Renal pelvis (tissue), 12 donors: ENCODE results near the gene GPX2. TPM values are rescaled to one million over a fixed set of nuclear protein-coding genes. Genes with fewer than 3 reads are reported as not detected.

Source experiments
- DNase-seq: peaks from one replicate; pipeline ENCODE4 v3.0.0-alpha.2; 2013
- long read RNA-seq, 16 experiments: transcript quantifications; one replicate each; lab custom pipeline, GENCODE V29; 2026
- polyA plus RNA-seq, 3 donors: library from polyadenylated mRNA; unstranded; fragments of 120-200 nt; gene quantifications; one replicate each; pipeline ENCODE4 v1.2.1, GENCODE V29; 2013; ENCODE audit not compliant: insufficient read length in 3 of 3

GPX2 gene
- 1 to 10 TPM; 1.1 to 2.2 (median 1.1) TPM for polyA plus RNA-seq
- long read RNA-seq, donor 1: 0 reads
- long read RNA-seq, donor 2: 0 reads
- long read RNA-seq, donor 3, partial matches to known transcripts: 0 of 1 reads
- long read RNA-seq, donor 3, other reads (novel, unspliced or antisense): 0 of 1 reads
- long read RNA-seq, donor 4, transcript GPX2-201 (2 exons, 990 nt): major isoform, 6 of 6 reads
- long read RNA-seq, donor 4, partial matches to known transcripts: 0 of 6 reads
- long read RNA-seq, donor 4, other reads (novel, unspliced or antisense): 0 of 6 reads
- long read RNA-seq, donor 5, partial matches to known transcripts: 0 of 1 reads
- long read RNA-seq, donor 5, other reads (novel, unspliced or antisense): 0 of 1 reads
- long read RNA-seq, donor 6, partial matches to known transcripts: 0 of 1 reads
- long read RNA-seq, donor 6, other reads (novel, unspliced or antisense): 0 of 1 reads
- long read RNA-seq, donor 7, partial matches to known transcripts: 0 of 1 reads
- long read RNA-seq, donor 7, other reads (novel, unspliced or antisense): 0 of 1 reads
- long read RNA-seq, donor 8, partial matches to known transcripts: 7 of 44 reads
- long read RNA-seq, donor 8, other reads (novel, unspliced or antisense): 37 of 44 reads
- long read RNA-seq, donor 9: 0 reads
- long read RNA-seq, donor 10: 0 reads
- long read RNA-seq, donor 11, partial matches to known transcripts: 0 of 1 reads
- long read RNA-seq, donor 11, other reads (novel, unspliced or antisense): 0 of 1 reads
- long read RNA-seq, donor 12, partial matches to known transcripts: 0 of 1 reads
- long read RNA-seq, donor 12, other reads (novel, unspliced or antisense): 0 of 1 reads
- long read RNA-seq, donor 13, partial matches to known transcripts: 0 of 1 reads
- long read RNA-seq, donor 13, other reads (novel, unspliced or antisense): 0 of 1 reads
- long read RNA-seq, donor 14: 0 reads
- long read RNA-seq, donor 15: 0 reads
- long read RNA-seq, donor 16, partial matches to known transcripts: 0 of 1 reads
- long read RNA-seq, donor 16, other reads (novel, unspliced or antisense): 0 of 1 reads

DNA sequence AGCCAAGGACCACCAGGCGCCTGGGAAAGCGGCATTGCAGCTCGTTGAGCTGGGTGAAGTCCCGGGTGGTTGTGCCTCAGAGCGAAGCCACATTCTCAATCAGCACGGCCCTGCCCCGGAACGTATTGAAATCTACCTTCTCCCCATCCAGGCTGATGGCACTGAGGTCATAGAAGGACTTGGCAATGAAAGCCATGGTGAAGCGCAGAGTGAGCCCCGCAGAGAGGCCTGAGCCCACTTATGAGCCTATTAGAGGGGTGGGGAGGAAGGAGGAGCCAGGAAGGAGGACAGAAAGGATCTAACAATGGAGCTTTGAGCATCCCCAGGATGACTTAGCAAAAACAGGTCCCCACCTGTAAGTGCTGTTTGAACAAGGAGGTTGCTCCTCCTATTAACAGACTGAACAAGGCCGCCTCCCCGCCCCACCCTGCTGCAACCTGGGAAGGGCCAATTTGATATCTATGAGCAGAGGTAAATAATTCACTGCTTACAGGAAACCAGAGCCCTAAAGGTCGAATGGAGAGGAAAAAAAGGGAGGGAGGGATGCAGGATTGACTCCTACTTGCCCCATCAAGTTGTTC lies at the start of gene GPX2:
Gene GPX2, minus strand, starts transcription at position 215 of the 581 bp plus-strand sequence. Its CDS starts 19 bp downstream, at position 196.
- no peak for DNase-seq

DNA sequence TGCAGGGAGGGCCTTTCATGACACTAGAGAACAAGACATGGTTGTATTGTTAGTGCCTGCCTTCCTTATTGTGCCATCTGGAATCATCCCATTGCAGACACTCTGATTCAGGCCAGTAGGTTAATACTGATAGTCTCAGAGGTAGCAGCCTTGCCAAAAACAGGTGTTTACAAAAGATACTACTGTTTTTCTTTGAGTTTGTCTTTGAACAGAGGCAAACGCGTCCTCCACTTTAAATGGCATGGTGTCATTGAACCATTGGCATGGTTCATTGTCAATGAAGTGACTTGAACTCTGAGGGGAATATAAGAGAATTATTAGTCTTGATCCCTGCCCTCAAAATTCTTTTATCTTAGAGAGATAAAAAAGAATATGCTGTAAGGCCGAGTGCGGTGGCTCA lies 48.4 kb upstream of the GPX2 start:
- DNase-seq: no peak

DNA sequence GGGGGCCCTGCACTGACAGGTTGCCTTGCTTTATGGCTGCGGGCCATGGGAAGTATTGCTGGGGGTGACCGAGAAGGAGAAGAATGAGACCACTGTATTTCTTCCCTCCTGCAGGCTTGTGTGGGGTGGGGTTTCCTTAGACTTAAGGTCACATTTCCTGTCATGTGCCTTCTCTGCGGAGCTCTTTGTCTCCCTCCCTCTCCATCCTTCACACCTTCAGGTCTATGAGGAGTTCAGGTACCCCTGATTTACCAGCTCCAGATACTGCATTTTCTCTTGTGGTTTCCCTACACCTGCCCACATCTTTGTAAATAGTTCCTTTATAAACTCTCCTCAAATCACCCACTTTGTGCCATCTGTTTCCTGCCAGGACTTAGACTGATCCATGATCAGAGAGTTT lies 47.8 kb upstream of the GPX2 start:
- no peak for DNase-seq

DNA sequence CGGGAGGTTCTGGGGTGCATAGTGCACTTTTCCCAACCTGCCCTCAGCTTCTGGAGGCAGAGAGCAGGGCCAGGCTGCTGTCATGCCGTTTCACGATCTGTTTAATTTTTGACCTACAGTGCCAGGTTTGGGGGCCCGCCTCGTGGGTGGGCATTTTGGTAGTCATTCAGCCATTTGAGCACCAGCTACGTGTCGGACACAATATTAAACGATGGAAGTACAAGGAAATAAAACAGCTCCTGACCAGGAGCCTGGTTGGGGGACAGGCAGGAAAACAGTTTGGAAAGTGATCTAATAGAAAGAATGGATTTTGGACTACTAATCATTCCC lies 44.9 kb upstream of the GPX2 start:
- DNase-seq: no peak

- DNase-seq: peak; percentile 98
Observed at GRCh38 chr14:64986648-64987437, 44.3 kb upstream of the GPX2 start, which contains the start of gene FNTB. FNTB (plus strand) TSS chr14:64986895; CDS start chr14:64986954, 59 bp downstream.

DNA sequence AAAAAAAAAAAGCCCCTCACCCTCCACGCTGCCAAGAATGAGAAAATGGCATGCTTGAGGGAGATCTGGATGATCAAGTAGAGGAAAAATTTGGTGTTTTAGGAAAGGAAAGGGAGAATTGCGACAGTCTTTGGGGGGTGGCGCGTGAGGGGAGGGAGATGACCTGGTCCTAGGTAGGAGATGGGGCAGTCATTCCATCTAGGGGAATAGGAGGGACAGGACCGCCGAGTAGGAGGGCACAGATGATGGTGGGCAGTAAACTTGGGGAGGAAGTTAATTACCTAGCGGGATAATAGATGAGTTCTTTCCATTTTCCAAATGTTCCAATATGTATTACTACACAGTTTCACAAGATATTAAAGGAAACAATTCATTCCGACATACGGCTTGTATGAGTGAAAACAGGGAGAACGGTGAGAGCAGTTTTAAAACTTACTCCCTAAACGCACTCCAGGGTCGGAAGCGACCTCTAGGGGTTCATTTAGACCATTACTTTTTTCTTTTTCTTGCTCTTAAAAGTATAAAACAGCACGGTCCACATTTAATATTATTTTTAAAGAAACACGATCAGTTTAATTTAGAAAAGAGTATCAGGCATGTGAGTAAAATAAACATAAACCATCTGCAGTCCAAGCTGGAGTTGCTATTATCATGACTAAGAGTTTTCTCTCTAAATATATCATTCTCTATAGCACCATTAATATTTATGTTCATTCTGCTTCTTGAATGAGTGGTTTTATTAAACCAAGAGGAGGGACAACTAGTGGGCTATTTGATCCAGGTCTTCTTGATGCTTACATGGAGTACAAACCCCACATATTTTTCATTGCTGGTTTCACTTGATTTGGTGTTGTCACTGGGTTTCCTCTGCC lies 41.1 kb upstream of the GPX2 start:
- peak; percentile 59 for DNase-seq

DNA sequence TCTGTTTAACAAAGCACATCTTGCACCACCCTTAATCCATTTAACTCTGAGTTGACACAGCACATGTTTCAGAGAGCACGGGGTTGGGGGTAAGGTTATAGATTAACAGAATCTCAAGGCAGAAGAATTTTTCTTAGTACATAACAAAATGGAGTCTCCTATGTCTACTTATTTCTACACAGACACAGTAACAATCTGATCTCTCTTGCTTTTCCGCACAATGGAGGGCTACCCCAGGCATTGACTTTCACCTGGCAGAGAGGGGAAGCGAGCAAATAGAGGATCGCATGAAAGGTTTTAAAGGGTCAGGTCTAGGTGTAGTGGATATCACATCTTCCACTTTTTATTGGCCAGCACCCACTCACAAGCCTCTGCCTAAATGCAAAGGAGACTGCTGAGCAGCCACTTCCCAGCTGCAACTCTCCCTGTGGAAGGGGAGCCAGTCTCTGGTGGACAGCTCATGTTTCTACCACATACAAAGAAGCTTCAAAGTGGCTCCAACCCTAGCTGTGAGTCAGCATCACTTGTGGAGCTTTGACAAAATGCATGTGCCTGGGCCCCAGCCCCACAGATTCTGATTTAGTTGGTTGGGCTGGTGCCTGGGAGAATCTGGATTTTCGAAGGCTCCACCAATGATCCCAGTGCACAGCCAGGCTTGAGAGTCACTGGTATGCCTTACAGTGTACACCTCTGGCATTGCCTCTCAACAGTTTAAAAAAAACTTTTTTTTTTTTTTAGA lies 37.0 kb upstream of the GPX2 start:
- DNase-seq: no peak

GRCh38 chr14:64974563-64974962 lies 32.0 kb upstream of the GPX2 start:
- no peak for DNase-seq

DNA sequence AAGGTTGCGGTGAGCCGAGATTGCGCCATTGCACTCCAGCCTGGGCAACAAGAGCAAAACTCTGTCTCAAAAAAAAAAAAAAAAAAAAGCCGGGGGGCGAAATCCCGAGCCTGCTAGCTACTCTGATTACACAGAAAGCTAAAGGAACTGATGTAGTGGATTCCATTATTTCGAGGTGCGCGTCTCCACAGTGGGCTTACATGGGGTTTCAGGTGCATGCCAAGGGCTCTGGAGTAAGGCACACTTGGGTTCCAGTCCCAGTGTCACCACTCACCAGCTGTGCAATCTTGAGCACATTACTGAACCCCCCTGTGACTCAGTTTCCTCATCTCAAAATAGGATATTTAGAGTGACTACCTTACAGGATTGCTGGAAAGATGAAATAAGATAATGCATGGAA lies 31.3 kb upstream of the GPX2 start:
- DNase-seq: no peak

- no peak for DNase-seq
Observed at GRCh38 chr14:64973026-64973442, 30.5 kb upstream of the GPX2 start.

DNA sequence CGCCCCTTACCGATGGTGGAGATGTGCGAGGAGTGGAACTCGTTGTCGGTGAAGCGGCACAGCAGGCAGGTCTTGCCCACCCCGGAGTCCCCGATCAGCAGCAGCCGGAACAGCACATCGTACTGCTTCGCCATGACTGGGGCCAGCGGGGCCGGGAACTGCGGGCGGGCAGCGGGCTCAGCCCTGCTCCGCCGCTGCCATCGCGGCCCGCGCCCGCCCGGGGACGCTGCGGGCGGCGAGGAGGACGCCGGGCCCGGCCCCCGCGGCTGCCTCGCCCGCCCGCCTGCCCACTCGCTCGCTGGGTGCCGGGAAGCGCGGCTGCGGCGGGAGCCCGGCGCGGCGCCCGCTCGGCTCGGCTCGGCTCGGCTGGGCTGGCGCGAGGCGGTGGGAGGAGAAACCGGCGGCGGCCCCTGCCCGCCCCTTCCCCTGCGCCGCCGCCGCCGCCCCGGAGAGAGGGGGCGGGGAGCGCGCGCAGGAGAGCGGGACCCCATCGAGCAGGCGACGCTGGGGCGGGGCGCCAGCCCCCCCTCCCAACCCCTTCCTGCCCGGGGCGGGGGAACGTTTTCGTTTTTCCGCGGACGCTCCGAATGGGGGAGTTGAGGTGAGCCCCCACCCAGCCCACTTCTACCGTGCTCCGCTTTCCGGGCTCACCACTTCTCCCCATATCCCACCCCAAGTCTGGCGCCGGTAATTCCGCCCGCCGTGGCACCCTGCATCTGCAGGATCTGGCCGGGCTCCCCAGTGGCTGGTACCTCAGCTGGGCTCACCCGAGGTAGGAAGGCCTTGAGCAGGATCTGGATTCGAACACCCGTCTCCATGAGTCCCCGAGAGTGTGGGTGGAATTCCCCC lies 29.6 kb upstream of the GPX2 start, which contains the start of gene RAB15:
Gene RAB15, minus strand, starts transcription at position 394 of the 849 bp plus-strand sequence. Its CDS starts 260 bp downstream, at position 134.
- DNase-seq: no peak

- no peak for DNase-seq
Observed at GRCh38 chr14:64971491-64971942, 29.0 kb upstream of the GPX2 start.

DNA sequence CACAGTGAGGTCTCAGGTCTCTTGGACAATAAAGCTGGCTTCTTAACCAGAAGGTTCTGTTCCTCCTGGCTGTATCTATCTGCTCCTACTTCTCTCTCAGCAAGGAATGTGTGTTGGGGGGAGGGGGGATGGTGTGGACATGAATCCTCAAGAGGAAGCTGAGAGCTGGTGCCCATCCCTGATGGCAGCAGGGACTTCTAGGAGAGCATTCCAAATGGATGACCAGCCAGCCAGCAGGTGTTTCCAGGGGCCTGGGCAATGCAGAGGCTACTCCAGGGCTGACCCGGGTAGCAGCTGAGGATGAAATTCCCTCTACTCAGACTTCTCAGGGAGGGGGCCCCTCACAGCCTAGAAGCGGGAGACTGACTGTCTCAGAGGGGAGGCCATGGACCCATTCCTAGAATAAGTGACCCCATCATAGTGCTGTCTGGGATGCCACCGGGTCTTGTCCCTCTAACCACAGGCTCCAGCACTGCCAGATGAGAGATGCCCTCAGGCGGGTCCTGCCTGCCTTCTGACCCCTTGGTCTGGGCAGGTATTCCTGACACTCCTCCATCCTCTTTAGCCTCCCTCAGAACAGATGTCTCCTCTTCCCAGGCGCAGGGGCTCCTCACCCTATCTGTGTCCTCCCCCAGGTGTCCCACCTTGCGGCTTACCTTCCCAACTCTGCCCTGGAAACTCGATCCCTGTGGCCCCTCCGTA lies 28.4 kb upstream of the GPX2 start:
- no peak for DNase-seq

GRCh38 chr14:64970041-64970440 lies 27.5 kb upstream of the GPX2 start:
- no peak for DNase-seq

- no peak for DNase-seq
Observed at GRCh38 chr14:64968651-64969050, 26.1 kb upstream of the GPX2 start.

- DNase-seq: no peak
Observed at GRCh38 chr14:64968167-64968566, 25.6 kb upstream of the GPX2 start.

- DNase-seq: no peak
Observed at GRCh38 chr14:64966976-64967375, 24.4 kb upstream of the GPX2 start.
